A549 treated with Mapracorat at 1 μM for 4 hours (cell line): ENCODE data around the gene B3GNT5. TPM values are rescaled to one million over a fixed set of nuclear protein-coding genes. Genes with fewer than 3 reads are reported as not detected.

Experiments used
- total RNA-seq: library from RNA; stranded (reverse); fragments of 200-300 nt; extraction: Qiagen RNA extraction; gene quantifications from 5 replicates; pipeline ENCODE4 v1.2.3, GENCODE V29; 2022

B3GNT5 gene, protein sequence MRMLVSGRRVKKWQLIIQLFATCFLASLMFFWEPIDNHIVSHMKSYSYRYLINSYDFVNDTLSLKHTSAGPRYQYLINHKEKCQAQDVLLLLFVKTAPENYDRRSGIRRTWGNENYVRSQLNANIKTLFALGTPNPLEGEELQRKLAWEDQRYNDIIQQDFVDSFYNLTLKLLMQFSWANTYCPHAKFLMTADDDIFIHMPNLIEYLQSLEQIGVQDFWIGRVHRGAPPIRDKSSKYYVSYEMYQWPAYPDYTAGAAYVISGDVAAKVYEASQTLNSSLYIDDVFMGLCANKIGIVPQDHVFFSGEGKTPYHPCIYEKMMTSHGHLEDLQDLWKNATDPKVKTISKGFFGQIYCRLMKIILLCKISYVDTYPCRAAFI
- 21.6 to 28.2 TPM (median 26.8 TPM) in 5 replicates for total RNA-seq

DNA sequence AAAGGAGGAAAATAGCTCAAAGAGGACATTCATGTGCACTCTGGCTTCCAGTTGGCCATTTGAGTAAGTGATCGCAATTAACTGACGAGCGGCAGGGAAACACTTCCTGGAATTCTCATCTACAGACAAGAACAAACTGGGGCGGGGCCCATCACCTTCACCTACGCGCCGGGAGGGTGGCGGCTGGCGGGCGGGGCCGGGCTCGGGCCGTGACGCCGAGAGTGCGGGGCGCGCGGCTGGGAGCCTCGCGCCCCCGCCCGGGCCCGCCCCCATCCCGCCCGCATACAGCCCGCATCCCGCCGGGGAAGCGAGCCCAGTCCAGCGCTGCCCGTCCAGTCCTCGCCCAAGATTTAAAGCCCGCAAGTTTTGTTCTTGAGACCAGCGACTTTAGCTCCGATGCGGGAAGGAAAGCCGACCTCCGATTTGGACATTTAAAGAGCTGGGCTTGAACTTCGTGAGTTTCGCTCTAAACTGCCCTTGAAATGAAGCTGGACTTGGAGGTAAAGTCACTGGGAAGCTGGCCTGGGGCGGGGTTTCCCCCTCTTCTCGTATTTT is at the start of gene B3GNT5:
Gene B3GNT5 (plus strand): TSS at position 281 of the 555 bp plus-strand sequence. CDS start 16,546 bp downstream, outside the sequence.

Other genes with a start within 250 kb of the B3GNT5 start
- 7.1 to 8.5 TPM (median 8.1 TPM) in 5 replicates for gene MCCC1, start 153.8 kb upstream of the B3GNT5 start, total RNA-seq
- 0.09 to 0.23 TPM (median 0.16 TPM) in 5 replicates for gene LAMP3, start 90.5 kb upstream of the B3GNT5 start, total RNA-seq
- 0.12 to 0.59 TPM (median 0.20 TPM) in 5 replicates for gene MCF2L2, start 175.4 kb downstream of the B3GNT5 start, total RNA-seq